Occipital lobe (tissue), 2 donors: ENCODE results near the gene TUBA1C. TPM values are rescaled to one million over a fixed set of nuclear protein-coding genes. Genes with fewer than 3 reads are reported as not detected.
"Not testable (repeated sequence)": the region's sequence is repeated elsewhere in the genome, so short reads cannot be mapped to it uniquely, and the experiment has no call there.

Experiments used
- DNase-seq: peaks from one replicate; lab custom pipeline; 2025; lab: John Stamatoyannopoulos, UW
- total RNA-seq: library from RNA; depleted of rRNA; stranded (reverse); fragments of >200 nt; gene quantifications from one replicate; pipeline ENCODE4 v1.2.3, GENCODE V29; 2014

The TUBA1C gene
- total RNA-seq: 33.5 TPM

DNA sequence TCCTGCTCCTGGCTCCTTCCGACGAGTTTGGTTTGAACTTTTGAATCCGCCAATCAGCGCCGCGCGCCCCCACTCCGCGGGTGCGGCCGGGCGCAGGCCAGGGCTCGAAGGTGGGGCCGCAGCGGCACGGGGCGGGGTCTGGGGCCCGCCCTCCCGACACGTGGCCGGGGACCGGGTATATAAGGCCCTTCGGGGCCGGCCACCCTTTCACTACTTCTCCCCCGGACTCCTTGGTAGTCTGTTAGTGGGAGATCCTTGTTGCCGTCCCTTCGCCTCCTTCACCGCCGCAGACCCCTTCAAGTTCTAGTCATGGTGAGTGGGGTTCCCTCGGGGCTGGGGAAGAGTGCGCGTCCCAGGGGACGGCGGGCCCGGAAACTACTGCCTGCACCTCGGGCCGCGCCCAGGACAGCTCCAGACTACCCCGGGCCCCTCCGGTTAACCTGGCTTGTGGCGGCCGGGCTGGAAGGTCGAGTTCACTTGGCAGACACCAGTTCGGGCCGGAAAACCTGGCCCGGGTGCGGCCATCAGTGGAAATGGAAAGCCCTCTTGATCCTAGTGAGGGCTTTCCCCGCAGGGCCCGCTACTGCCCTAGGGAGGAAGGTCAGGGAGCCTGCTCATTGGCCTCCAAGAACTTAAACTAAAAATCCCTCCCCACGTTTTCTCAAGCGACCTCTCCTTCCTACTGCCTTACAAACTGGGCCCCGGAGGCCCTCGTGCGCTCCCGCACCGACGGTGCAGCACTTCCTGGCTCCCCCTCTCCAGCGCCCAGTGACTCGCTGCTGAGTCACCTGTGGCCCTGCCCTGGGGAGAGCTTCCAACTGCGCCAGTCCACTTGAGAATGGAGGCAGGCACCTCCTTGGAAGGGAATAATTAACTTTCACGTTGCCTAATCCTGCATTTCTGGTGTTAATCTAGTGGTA is at the start of gene TUBA1C:
TUBA1C (plus strand) TSS at position 210 of the 920 bp plus-strand sequence; CDS start at position 310, 100 bp downstream.
- DNase-seq: peak; percentile 18

DNA sequence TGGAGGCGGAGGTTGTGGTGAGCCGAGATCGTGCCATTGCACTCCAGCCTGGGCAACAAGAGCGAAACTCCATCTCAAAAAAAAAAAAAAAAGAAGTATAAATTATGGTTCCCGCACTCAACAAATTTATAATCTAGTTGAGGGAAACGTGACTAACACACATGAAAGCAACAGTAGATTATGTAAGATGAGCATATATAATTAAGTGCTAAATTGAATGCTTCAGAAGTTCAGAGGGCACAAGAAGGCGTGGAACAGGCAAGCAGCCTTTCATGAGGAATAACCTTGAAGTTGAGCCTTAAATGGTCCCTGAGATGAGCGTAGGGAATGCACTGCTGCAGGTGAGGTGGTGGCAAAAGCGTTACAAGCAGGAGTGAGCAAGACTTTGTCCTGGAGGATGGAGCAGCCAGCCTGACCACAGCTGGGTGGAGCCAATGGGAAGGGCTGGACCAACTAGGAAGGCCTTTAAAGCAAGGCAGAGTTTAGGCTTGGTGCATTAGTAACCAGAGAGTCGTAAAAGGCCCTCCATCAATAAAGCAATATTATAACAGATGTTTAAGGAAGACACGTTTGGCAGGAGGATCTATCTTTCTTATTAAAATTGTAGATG is 45.4 kb upstream of the TUBA1C start:
- DNase-seq: no peak

DNA sequence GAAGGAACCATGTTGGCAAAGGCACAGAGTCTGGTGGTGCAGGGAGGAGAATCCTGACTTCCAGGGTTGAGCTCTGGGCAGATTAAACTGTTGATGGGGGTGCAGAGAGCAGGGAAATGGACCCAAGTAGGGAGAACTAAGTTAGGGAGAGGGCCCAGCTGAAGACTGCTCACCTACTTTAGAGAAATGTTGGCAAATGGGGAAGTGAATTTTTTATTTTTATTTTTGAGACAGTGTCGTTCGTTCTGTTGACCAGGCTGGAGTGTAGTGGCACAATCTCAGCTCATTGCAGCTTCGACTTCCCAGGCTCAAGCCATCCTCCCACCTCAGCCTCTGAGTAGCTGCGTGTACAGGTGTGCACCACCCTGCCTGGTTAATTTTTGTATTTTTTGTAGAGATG is 43.9 kb upstream of the TUBA1C start:
- no peak for DNase-seq

DNA sequence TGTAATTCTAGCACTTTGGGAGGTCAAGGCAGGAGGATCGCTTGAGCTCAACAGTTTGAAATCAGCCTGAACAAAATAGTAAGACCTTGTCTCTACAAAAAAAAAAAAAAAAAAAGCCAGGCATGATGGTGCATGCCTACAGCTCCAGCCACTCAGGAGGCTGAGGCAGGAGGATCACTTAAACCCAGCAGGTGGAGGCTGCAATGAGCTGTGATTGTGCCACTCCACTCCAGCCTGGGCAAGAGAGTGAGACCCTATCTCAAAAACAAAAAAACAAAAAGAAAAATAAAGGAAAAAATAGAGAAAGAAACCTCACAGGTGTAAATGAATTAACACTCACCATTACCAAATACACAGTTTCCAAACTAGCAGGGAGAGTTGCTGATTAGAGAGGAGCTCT is 41.8 kb upstream of the TUBA1C start:
- no peak for DNase-seq

DNA sequence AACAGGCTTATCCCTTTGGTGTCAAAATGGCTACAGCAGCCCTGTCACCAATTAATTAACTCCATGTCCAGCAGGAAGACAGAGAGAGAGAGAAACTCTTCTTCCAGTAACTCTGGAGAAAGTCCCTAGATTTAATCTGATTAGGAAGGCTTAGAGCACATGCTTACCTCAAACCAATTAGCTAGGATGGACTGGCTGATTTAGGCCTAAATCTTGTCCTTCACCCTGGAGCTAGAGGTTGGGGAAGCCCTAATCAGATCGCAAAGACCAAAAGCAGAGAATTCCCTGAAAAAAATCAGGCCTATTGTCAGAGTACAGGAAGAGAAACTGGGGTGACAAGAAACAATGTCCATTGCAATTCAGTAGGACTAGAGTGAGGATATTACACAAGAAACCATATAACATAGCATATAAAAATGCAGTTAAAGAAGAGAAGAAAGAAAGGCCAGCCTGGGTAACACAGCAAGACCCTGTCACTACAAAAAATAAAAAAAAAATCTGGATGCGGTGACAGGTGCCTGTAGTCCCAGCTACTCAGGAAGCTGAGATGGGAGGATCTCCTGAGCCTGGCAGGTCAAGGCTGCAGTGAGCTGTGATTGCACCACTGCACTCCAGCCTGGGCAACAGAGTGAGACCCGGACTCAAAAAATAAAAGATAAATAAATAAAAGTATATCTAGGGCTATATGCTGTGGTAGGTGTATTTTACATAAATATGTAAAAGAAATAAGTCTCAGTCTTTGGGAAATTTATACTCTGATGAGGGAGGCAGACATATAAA is 41.1 kb upstream of the TUBA1C start:
- DNase-seq: no peak

DNA sequence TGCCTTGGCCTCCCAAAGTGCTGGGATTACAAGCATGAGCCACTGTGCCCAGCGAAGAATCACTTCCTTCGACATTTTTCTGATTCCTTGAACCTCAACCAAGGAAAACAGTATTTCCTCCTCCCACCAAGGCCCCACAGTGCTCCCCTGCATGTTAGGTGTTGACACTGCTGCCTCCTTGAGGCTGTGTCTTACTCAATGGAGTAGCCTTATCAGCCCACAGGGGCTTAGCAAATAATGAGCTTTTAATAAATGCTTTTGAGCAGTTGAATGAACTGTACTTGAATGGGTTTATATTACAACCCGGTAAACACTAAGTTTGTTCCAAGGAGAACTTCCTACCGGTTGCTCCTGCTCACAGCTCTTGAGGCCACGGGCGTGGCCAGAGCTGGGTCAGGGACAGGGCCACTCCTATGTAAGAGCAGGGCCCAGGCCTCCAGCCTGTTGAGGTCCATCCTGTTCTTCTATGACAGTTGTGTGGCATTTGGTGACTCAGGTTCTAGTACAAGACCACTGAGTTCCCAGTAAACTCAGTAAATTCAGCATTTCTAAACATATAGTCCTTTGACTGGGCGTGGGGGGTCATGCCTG is 39.2 kb upstream of the TUBA1C start:
- no peak for DNase-seq

DNA sequence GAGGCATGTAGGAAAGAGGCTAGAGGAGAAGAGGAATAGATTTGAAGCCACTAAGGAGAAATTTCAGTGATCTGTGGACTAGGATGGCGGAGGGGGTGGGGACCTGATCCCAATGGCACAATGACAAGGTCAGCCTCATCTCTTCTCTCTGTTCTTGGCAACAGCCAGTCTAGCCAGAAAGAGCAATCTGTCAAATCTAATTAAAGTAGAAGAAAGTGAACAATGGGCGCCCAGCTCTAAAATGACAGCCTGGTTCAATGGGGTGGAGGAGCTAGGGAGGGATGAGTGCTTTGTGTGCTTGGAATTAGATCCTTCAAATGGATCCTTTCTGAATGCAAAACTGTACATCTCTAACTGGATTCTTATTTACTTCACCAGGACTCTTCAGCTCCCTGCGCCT is 37.2 kb upstream of the TUBA1C start:
- DNase-seq: no peak

DNA sequence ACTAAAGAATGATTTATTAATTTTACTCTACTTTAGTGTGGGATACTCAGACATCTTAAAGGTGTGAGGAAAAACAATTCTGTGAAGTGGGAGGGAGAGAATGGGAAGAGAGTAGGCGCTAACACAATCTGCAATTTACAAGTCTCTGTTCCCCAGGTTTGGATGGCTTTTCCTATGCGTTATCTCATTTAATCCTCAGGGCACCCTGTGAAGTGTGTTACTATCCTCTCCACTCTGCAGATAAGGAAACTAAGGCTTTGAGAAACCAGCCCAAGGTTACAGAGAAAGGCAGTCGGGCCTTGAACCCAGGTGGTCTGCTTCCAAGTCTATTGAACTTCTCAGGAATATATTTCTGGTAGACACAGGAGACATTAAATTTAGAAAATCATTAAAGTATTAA is 36.2 kb upstream of the TUBA1C start:
- DNase-seq: no peak

DNA sequence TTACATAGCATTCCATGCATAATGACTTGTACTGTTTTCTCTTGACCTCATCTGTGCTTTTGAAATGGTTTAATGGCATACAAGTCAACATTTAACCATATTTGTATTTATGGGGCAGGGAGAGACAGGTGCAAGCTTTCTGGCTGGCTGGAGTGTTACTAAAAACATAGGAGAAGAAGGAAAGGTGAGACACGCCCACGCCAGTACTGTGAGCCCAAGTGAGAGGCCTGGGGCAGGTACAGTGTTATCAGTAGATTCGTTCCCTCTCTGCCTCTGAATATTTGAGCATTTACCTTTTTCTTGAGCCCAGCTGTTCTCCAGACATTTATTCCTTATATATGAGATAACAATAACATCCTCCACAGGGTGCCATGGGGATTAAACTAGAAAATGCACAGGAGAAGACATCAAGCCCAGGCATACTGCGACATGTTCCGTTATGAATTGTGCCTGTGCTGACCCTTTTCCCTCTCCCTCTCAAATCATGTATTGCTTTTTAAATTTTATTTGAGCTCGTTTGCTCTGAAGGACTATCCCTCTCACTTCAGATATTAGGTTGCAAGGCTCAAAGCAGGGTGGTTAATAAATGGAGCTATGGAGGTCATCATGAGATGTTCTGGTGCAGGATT is 34.6 kb upstream of the TUBA1C start:
- DNase-seq: no peak

DNA sequence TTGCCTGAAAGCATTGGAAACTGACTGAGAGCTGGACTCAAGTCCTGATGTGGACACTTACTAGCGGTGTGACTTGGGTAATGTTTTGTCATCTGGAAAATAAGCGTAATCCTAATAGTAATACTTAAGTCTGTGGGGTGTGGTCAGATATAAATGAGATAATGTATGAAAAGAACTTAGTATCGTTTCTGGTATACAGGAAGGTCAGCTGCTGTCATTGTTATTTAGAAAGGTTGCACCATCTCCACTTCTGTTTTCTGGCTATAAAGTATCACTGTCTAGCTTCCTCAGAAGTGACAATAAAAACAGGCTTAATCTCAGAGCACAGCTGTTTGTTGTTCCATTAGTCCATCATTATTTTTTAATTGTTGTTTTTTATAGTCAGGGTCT is 34.1 kb upstream of the TUBA1C start:
- no peak for DNase-seq

DNA sequence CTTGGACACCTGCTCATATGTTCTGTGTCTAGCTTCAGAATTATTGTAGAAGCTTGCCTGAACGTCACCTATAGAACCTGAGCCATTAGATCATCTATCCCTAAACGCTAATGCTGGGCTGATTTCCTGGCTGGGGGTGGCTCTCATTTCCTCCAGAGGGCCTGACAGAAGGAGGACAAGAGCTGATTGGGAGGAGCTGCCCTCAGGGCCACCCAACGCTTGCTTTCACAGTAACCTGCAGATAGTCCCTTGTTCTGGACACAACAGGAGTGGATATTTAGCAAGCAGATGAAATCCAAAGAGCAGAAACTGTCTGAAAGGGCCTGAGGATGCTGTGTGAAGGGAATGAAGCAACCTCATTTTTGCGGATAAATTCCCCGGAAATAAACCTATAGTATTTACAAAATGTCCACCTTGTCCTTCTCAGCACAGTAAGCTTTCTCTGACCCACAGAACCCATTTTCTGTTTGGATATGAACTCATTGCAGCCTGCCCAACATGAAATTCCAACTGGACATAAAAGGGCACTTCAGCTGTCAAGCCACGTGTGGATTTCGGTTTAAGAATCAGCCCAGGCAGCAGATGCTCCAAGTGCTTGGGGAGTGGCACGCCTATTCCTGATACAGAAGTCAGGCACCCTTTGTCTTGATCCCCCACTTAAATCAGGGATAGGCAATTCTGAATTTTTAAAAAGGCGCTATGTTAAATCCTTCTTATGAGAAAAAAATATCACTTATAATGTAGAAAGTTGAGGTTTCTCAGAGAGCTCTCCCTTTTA is 32.8 kb upstream of the TUBA1C start:
- DNase-seq: no peak

DNA sequence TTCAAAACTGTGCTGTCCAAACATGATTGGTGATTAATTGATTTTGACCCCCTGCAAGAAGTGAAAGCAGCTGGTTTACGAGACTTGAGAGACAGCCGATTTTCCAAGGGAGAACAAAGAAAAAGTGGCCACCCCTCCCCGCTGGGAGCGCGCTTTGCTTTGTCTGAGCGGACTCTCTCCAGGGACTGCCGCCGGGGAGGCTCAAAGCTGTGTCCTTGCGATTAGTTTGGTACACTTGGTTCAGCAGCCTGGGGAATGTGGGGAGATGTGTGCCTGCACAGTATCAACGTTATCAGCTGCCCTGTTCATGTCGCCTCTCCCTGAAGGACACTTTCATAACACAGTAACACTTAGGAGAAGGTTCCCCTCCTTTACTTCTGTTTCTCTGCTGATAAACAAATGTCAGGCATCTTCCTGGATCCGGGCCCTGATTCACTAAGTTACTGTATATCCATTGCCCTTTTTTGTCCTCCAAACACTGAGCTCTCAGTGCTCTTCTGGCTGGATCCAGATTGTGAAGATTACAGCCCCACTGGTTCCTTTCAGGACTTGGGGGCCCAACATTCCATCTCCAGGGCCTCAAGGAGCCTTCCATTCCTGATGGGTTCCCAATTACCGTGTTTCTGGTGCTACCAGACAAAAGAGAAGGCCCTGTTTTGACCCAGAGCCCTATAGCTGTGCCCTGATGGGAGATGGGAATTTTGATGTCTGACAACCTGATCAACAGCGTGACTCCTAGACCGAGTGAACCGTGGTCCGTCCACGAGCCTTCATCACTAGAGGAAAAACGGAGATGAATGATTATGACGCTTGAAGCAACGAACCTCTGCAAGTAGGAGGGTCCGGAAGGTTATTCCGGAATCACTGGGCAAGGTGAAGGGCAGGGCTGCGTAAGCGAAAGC is 31.7 kb upstream of the TUBA1C start:
- DNase-seq: peak; percentile 74

DNA sequence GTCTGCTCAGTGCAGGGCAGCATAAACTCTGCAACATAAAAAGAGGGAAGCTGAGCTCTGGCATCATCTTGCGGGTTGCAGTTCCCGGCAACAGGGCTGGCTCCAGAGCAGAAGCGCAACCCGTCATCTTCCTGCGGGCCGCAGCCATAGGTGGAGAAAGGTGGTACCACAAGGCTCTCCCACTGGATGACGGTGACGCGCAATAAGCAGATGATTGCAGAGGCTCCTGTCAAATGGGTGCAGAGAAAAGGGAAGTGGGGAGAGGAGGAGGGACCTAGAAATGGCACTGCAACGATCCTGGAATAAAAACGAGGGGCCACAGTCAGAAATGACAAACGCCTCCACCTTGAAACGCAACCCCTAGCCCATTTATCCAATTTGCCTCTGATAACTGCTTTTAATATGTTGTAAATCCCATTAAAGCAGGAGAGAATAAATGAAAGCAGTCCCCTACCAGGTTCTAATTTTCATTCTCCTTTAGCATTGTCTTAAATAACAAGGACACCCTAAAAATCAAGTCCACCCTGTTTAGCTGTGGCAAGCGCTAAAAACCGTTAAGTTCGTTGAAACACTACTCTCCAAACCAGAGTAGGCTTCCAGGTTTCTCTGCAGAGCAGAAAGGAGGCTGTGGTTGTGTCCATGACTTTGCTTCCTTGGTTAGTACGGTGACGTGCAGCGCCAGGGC is 30.9 kb upstream of the TUBA1C start:
- DNase-seq: peak; percentile 82

DNA sequence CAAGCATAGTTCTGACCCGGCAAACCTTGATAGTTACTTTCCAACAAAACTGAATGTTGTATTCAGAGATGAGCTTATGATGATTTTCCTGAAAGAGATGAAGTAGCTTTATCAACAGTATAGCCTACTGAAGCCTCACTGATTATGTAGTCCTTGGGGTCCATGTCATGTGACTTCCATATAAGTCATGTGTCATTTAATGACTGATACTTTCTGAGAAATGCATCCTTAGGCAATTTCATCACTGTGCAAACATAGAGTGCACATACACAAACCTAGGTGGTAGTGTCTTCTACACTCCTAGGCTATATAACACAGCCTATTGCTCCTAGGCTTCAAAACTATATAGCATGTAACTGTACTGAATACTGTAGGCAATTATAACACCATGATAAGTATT is 28.5 kb upstream of the TUBA1C start:
- no peak for DNase-seq

DNA sequence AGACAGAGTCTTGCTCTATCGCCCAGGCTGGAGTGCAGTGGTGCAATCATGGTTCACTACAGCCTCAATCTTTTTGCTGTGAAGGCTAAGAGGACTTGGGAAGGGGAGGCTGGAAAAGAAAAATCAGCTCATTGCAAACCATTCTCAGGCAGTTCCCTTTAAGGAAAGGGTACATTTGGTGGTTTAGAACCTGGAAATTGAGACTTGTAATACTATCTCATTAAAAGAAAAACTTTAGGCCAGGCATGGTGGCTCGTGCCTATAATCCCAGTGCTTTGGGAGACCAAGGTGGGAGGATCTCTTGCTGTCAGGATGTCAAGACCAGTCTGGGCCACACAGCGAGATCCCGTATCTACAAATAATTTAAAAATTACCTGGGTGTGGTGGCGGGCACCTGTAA is 21.3 kb upstream of the TUBA1C start:
- no peak for DNase-seq

DNA sequence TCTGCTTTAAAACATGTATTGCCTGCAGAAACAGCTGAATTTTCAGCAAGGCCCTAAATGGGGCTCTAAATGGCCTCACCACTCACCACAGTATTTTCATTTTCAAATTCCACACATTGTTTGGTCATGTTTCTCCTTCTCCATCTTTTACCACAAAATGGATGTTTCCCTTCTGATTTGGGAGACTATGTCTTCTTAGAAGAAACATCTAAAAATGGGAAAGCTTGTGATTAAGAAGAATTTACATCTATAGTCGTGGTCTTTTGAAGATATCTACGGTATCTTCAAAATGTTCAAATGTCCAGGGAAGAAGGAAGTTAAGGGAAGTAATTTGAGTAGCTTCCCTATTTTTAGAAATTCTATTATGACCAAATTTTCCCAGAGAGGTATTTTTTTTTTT is 20.7 kb upstream of the TUBA1C start:
- DNase-seq: no peak

DNA sequence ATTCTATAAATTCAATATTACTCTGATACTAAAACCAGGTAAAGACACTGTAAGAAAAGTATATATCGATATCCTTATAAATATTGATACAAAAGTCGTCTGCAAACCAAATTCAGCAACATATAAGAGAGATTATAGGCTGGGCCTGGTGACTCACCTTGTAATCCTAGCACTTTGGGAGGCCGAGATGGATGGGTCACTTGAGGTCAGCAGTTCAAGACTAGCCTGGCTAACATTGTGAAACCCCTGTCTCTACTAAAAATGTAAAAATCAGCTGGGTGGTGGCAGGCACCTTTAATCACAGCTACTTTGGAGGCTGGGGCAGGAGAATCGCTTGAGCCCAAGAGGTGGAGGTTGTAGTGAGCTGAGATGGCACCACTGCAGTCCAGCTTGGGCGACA is 13.5 kb upstream of the TUBA1C start:
- no peak for DNase-seq

DNA sequence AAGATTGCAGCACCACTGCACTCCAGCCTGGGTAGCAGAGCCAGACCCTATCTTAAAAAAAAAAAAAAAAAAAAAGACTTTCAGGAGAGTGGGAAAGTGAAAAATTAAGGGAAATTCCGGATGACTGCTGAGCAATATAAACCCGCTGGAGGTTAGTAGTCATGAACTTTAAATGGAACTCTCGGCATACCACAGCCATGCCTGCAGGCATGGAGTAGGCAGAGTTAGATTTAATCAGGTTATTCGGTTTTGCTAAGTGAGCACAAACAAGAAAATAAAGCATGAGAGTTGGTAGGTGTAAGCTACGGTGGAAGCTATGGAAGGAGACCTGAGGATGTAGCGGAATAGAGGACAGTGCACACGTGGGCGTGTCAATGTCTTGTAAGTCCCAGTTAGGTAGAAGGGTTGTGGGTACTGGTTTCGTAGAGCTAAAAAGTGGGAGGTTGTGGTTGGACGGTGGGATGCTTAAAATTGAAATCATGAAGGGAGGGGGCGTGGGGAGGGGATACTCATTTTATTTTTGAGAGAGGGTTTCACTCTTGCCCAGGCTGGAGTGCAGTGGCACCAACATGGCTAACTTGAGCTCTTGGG is 11.8 kb upstream of the TUBA1C start:
- DNase-seq: no peak

DNA sequence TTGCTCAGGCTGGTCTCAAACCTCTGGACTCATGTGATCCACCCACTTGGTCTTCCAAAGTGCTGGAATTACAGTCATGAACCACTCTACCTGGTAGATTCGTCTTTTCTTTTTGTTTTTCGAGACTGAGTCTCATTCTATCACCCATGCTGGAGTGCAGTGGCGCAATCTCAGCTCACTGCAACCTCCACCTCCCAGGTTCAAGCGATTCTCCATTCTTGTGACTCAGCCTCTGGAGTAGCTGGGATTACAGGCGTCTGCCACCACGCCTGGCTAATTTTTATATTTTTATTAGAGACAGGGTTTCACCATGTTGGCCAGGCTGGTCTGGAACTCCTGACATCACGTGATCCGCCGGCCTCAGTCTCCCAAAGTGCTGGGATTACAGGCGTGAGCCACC is 9.4 kb upstream of the TUBA1C start:
- DNase-seq: not testable (repeated sequence)
